Liver (tissue), 9 donors: Measurements from ENCODE around the gene FMO1. TPM values are rescaled to one million over a fixed set of nuclear protein-coding genes. Genes with fewer than 3 reads are reported as not detected.
"Not testable (repeated sequence)": the region's sequence is repeated elsewhere in the genome, so short reads cannot be mapped to it uniquely, and the experiment has no call there.

Experiments
- DNase-seq: peaks from one replicate; pipeline ENCODE4 v3.0.0-alpha.2; 2017; ENCODE audit warnings: low spot score
- H3K27ac ChIP-seq, 2 donors: one replicate each; pipeline ENCODE4 v1.7.0; 2013; ENCODE audit warnings: inconsistent platforms in 2 of 2, low read length in 2 of 2, control low read depth in 1 of 2, low read depth in 1 of 2, mild to moderate bottlenecking in 1 of 2
- H3K27me3 ChIP-seq, 4 donors: one replicate each; pipeline versions ENCODE4 v1.6.1 to v1.7.0; 2013; ENCODE audit warnings: low read length in 3 of 4, inconsistent platforms in 1 of 4, mild to moderate bottlenecking in 1 of 4, moderate library complexity in 1 of 4; ENCODE audit not compliant: control insufficient read depth in 4 of 4, insufficient read depth in 4 of 4
- H3K36me3 ChIP-seq, 4 donors: one replicate each; pipeline versions ENCODE4 v1.6.1 to v1.7.0; 2013; ENCODE audit warnings: low read length in 3 of 4, mild to moderate bottlenecking in 3 of 4, low read depth in 1 of 4, moderate library complexity in 1 of 4; ENCODE audit not compliant: control insufficient read depth in 4 of 4, insufficient read depth in 3 of 4
- H3K4me1 ChIP-seq, 4 donors: one replicate each; pipeline versions ENCODE4 v1.6.1 to v1.7.0; 2013; ENCODE audit warnings: low read length in 3 of 4, mild to moderate bottlenecking in 3 of 4, moderate library complexity in 1 of 4; ENCODE audit not compliant: control insufficient read depth in 4 of 4, insufficient read depth in 4 of 4
- H3K4me3 ChIP-seq, 3 donors: one replicate each; pipeline versions ENCODE4 v1.6.1 to v1.7.0; 2013; ENCODE audit warnings: low read length in 3 of 3, control low read depth in 1 of 3, low read depth in 1 of 3, mild to moderate bottlenecking in 1 of 3
- H3K9ac ChIP-seq, 2 donors: one replicate each; pipeline ENCODE4 v1.7.0; 2013; ENCODE audit warnings: low read length in 2 of 2, mild to moderate bottlenecking in 2 of 2, moderate library complexity in 2 of 2, control low read depth in 1 of 2, low read depth in 1 of 2
- H3K9me3 ChIP-seq, 4 donors: one replicate each; pipeline versions ENCODE4 v1.6.1 to v1.7.0; 2013; ENCODE audit warnings: low read length in 3 of 4; ENCODE audit not compliant: control insufficient read depth in 4 of 4
- CTCF ChIP-seq: fragments of 150-350 bp; IDR thresholded peaks from 2 replicates; pipeline ENCODE4 v1.5.1; 2017; ENCODE audit warnings: improper control_type of control experiment, low read depth, low read length; ENCODE audit not compliant: missing input control
- EGR1 ChIP-seq, 2 donors: IDR thresholded peaks; 2 replicates each; pipeline ENCODE4 v1.6.1; 2016 to 2018; ENCODE audit warnings: antibody characterized with exemption in 2 of 2, low read depth in 2 of 2
- FOXA2 ChIP-seq: IDR thresholded peaks from 2 replicates; pipeline ENCODE4 v1.6.1; 2016; ENCODE audit warnings: antibody characterized with exemption
- HNF4A ChIP-seq, 2 donors: conservative IDR thresholded peaks; 2 replicates each; pipeline ENCODE4 v1.6.1; 2016; ENCODE audit warnings: antibody characterized with exemption in 2 of 2, mild to moderate bottlenecking in 2 of 2
- MAX ChIP-seq: IDR thresholded peaks from 2 replicates; pipeline ENCODE4 v1.6.1; 2016; ENCODE audit warnings: antibody characterized with exemption
- NR2F2 ChIP-seq: IDR thresholded peaks from 2 replicates; pipeline ENCODE4 v1.6.1; 2016; ENCODE audit warnings: antibody characterized with exemption
- RAD21 ChIP-seq, 2 donors: IDR thresholded peaks; 2 replicates each; pipeline ENCODE4 v1.6.1; 2016; ENCODE audit warnings: antibody characterized with exemption in 2 of 2, mild to moderate bottlenecking in 2 of 2
- REST ChIP-seq: IDR thresholded peaks from 2 replicates; pipeline ENCODE4 v1.6.1; 2016; ENCODE audit warnings: antibody characterized with exemption, mild to moderate bottlenecking
- RXRA ChIP-seq, 2 donors: IDR thresholded peaks; 2 replicates each; pipeline ENCODE4 v1.6.1; 2017 to 2018; ENCODE audit warnings: antibody characterized with exemption in 2 of 2, mild to moderate bottlenecking in 1 of 2
- TAF1 ChIP-seq: conservative IDR thresholded peaks from 2 replicates; pipeline ENCODE4 v1.6.1; 2016; ENCODE audit warnings: antibody characterized with exemption, mild to moderate bottlenecking
- YY1 ChIP-seq: IDR thresholded peaks from 2 replicates; pipeline ENCODE4 v1.6.1; 2016; ENCODE audit warnings: antibody characterized with exemption, mild to moderate bottlenecking
- ZBTB33 ChIP-seq: IDR thresholded peaks from 2 replicates; pipeline ENCODE4 v1.6.1; 2016; ENCODE audit warnings: antibody characterized with exemption
- WGBS: extraction: QIAGEN DNeasy Blood & Tissue Kit; methylation state at CpG from one replicate; pipeline ENCODE4 v1.1.7; 2013; 5-methylcytosine and 5-hydroxymethylcytosine counted together
- polyA plus RNA-seq, 2 donors: library from polyadenylated mRNA; stranded (reverse) in 1 of 2; unstranded in 1 of 2; fragments of 200-250 nt in 1 of 2; fragments of >200 nt in 1 of 2; fragmentation: Nextera tagmentation in 1 of 2; extraction: Ambion mirVana in 1 of 2; gene quantifications; one replicate each; pipeline versions ENCODE4 v1.2.1 to v1.2.3, GENCODE V29; 2013 to 2015
- total RNA-seq, 2 donors: library from RNA; depleted of rRNA; stranded (reverse); fragments of >200 nt; gene quantifications; one replicate each; pipeline ENCODE4 v1.2.3, GENCODE V29; 2014
- donor health status: healthy.
- donor health status: healthy.
- donor health status: healthy.
- donor health status: healthy.
- donor health status: healthy.

Gene FMO1
- total and polyA plus RNA-seq, 4 donors, result 0.13 to 26.3 (median 0.62) TPM

- TF ChIP-seq RXRA (IDR thresholded peaks at IDR 0.05) (no peak), ZBTB33 (no peak), YY1 (no peak)
These were observed 15.1 kb upstream of the FMO1 start for GRCh38 chr1:171233183-171233582.

GRCh38 chr1:171236231-171236630, 12.1 kb upstream of the FMO1 start:
- H3K36me3 ChIP-seq, H3K4me1 ChIP-seq, H3K9ac ChIP-seq, H3K27me3 ChIP-seq, H3K9me3 ChIP-seq, H3K4me3 ChIP-seq, H3K27ac ChIP-seq, DNase-seq: not testable (repeated sequence)
- 91% methylated on average over 4 of the region's 4 CpGs for WGBS

More at GRCh38 chr1:171233183-171233582, 15.1 kb upstream of the FMO1 start:
- Histone ChIP-seq H3K27ac (no peak overlapping the region), H3K9ac (no peak overlapping the region), H3K27me3 (no peaks in the 10 kb centered on the region), H3K4me3 (no peak overlapping the region), H3K9me3 (no peaks in the 10 kb centered on the region), H3K36me3 (no peaks in the 10 kb centered on the region), H3K4me1 (peaks cover 0 to 3% (median 0%) of the 10 kb centered on the region in 4 donors)
- DNase-seq, result no peak
- 99% methylated on average over 1 of the region's 1 CpG for WGBS

GRCh38 chr1:171243878-171244277, 4.4 kb upstream of the FMO1 start:
- no peak overlapping the region for H3K27ac ChIP-seq
- H3K9me3 ChIP-seq, result no peaks in the 10 kb centered on the region
- H3K9ac ChIP-seq, result no peak overlapping the region
- no peaks in the 10 kb centered on the region for H3K36me3 ChIP-seq
- WGBS, result 82% methylated on average over 4 of the region's 4 CpGs
- H3K27me3 ChIP-seq, result no peaks in the 10 kb centered on the region
- no peak overlapping the region for H3K4me3 ChIP-seq
- TF ChIP-seq CTCF (no peak), FOXA2 (no peak), RXRA (IDR thresholded peaks at IDR 0.05) (no peak), TAF1 (no peak), HNF4A (conservative IDR thresholded peaks at IDR 0.05) (no peak), REST (no peak), RAD21 (IDR thresholded peaks at IDR 0.05) (no peak), NR2F2 (no peak), MAX (no peak), EGR1 (IDR thresholded peaks at IDR 0.05; ENCODE audit: low read depth in 2 of 2) (no peak)
- H3K4me1 ChIP-seq, result peaks cover 0 to 3% (median 0%) of the 10 kb centered on the region in 4 donors
- no peak for DNase-seq
